ENCODE measurements around the gene GJB4.

Gene GJB4

DNA sequence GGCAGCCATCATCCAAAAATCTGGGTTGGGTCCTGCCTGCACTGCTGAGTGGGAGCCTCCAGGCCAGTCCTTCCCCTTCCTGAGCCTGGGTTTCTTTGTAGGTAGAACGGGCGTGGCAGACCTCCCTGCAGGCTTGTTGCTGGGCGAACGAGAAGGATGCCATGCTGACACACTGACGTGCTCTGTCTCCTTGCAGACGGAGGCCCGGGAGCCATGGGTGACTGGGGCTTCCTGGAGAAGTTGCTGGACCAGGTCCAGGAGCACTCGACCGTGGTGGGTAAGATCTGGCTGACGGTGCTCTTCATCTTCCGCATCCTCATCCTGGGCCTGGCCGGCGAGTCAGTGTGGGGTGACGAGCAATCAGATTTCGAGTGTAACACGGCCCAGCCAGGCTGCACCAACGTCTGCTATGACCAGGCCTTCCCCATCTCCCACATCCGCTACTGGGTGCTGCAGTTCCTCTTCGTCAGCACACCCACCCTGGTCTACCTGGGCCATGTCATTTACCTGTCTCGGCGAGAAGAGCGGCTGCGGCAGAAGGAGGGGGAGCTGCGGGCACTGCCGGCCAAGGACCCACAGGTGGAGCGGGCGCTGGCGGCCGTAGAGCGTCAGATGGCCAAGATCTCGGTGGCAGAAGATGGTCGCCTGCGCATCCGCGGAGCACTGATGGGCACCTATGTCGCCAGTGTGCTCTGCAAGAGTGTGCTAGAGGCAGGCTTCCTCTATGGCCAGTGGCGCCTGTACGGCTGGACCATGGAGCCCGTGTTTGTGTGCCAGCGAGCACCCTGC is 34.7 kb downstream of the GJB4 start:
- Histone ChIP-seq H2BK5ac (ENCODE audit: low read depth, low read length, poor library complexity, severe bottlenecking) (no peak overlapping the region), H3K14ac (ENCODE audit: low read length in 2 of 2) (no peak overlapping the region), H4K91ac (ENCODE audit: low read length) (no peak overlapping the region), H2BK12ac (ENCODE audit: low read length in 2 of 2) (no peak overlapping the region), H2BK120ac (ENCODE audit: low read depth, low read length) (no peak overlapping the region), H2BK15ac (ENCODE audit: low read depth, poor library complexity, severe bottlenecking) (no peak overlapping the region), H3K23ac (ENCODE audit: low read length in 2 of 2) (no peak overlapping the region), H3K27me3 (ENCODE audit: control insufficient read depth in 1 of 2, insufficient read depth in 1 of 2, low read length in 2 of 2) (peaks cover 26 to 58% of the 10 kb centered on the region in 2 experiments), H3K9me3 (ENCODE audit: control insufficient read depth, low read length) (peaks cover 5% of the 10 kb centered on the region), H3K27ac (ENCODE audit: low read length, poor library complexity, severe bottlenecking) (no peak overlapping the region), H3K4ac (ENCODE audit: low read depth in 1 of 2, low read length in 2 of 2) (no peak overlapping the region), H3K4me1 (ENCODE audit: control insufficient read depth, insufficient read depth, low read depth, low read length) (no peaks in the 10 kb centered on the region), H2AFZ (ENCODE audit: low read depth, low read length) (no peak overlapping the region), H3K9ac (ENCODE audit: low read length) (no peak overlapping the region), H3K36me3 (ENCODE audit: control insufficient read depth in 1 of 2, insufficient read depth in 2 of 2, low read depth in 1 of 2, low read length in 2 of 2) (peaks cover 0 to 2% of the 10 kb centered on the region in 2 experiments), H3K4me3 (ENCODE audit: insufficient read depth in 1 of 2, low read depth in 1 of 2, low read length in 2 of 2) (no peak overlapping the region), H3K18ac (ENCODE audit: low read depth in 1 of 2, low read length in 2 of 2) (no peak overlapping the region), H3K4me2 (ENCODE audit: low read length, poor library complexity, severe bottlenecking) (no peak overlapping the region), H4K8ac (ENCODE audit: low read length) (no peak overlapping the region), H2AK5ac (ENCODE audit: low read length, severe bottlenecking) (no peak overlapping the region), H3K79me1 (replicated peaks; ENCODE audit: low read length, poor library complexity, severe bottlenecking) (no peaks in the 10 kb centered on the region)
- 92% methylated on average over 40 of the region's 40 CpGs for WGBS
- no peak for DNase-seq

DNA sequence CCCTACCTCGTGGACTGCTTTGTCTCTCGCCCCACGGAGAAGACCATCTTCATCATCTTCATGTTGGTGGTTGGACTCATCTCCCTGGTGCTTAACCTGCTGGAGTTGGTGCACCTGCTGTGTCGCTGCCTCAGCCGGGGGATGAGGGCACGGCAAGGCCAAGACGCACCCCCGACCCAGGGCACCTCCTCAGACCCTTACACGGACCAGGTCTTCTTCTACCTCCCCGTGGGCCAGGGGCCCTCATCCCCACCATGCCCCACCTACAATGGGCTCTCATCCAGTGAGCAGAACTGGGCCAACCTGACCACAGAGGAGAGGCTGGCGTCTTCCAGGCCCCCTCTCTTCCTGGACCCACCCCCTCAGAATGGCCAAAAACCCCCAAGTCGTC is 35.2 kb downstream of the GJB4 start:
- WGBS = 86% methylated on average over 12 of the region's 12 CpGs
- H3K4ac ChIP-seq (ENCODE audit: low read depth in 1 of 2, low read length in 2 of 2) = no peak overlapping the region

DNA sequence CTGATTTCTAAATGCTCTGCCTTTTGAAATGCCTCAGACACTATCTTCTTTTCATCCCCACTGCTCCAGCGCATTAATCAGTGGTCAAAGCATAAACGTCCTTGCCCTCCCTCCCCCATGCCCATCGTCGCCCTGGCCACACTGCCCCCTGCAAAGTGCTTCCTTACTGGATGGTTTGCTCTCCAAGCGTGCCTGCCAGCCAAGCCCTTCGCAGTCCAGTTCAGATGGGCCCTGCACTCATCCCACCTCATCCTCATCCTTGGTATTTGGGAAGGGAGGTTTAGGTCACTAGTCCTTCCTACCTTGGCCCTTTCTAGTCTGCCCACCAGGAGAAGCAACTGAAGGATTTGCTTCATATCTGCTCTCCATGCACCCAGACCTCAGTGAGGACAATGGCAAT is 36.4 kb downstream of the GJB4 start:
- Histone ChIP-seq H3K4me3 (ENCODE audit: insufficient read depth in 1 of 2, low read depth in 1 of 2, low read length in 2 of 2) (no peak overlapping the region), H4K8ac (ENCODE audit: low read length) (no peak overlapping the region), H2BK5ac (ENCODE audit: low read depth, low read length, poor library complexity, severe bottlenecking) (no peak overlapping the region), H3K9me3 (ENCODE audit: control insufficient read depth, low read length) (no peaks in the 10 kb centered on the region), H3K23ac (ENCODE audit: low read length in 2 of 2) (no peak overlapping the region), H2BK15ac (ENCODE audit: low read depth, poor library complexity, severe bottlenecking) (no peak overlapping the region), H3K36me3 (ENCODE audit: control insufficient read depth in 1 of 2, insufficient read depth in 2 of 2, low read depth in 1 of 2, low read length in 2 of 2) (peaks cover 0 to 2% of the 10 kb centered on the region in 2 experiments), H3K79me1 (replicated peaks; ENCODE audit: low read length, poor library complexity, severe bottlenecking) (no peaks in the 10 kb centered on the region), H2AFZ (ENCODE audit: low read depth, low read length) (no peak overlapping the region), H2BK120ac (ENCODE audit: low read depth, low read length) (no peak overlapping the region), H3K27me3 (ENCODE audit: control insufficient read depth in 1 of 2, insufficient read depth in 1 of 2, low read length in 2 of 2) (peaks cover 23 to 52% of the 10 kb centered on the region in 2 experiments), H4K91ac (ENCODE audit: low read length) (peak overlapping the region; percentile 30), H2AK5ac (ENCODE audit: low read length, severe bottlenecking) (no peak overlapping the region), H3K9ac (ENCODE audit: low read length) (no peak overlapping the region), H3K4me1 (ENCODE audit: control insufficient read depth, insufficient read depth, low read depth, low read length) (no peaks in the 10 kb centered on the region), H3K4ac (ENCODE audit: low read depth in 1 of 2, low read length in 2 of 2) (no peak overlapping the region), H3K27ac (ENCODE audit: low read length, poor library complexity, severe bottlenecking) (no peak overlapping the region), H2BK12ac (ENCODE audit: low read length in 2 of 2) (no peak overlapping the region), H3K4me2 (ENCODE audit: low read length, poor library complexity, severe bottlenecking) (no peak overlapping the region), H3K14ac (ENCODE audit: low read length in 2 of 2) (no peak overlapping the region), H3K18ac (ENCODE audit: low read depth in 1 of 2, low read length in 2 of 2) (no peak overlapping the region)
- WGBS = 92% methylated on average over 6 of the region's 6 CpGs
- no peak for DNase-seq

More for the DNA sequence above, 35.2 kb downstream of the GJB4 start:
- H3K4me2 ChIP-seq (ENCODE audit: low read length, poor library complexity, severe bottlenecking) = no peak overlapping the region
- no peak overlapping the region for H2AK5ac ChIP-seq (ENCODE audit: low read length, severe bottlenecking)
- no peak overlapping the region for H2BK12ac ChIP-seq (ENCODE audit: low read length in 2 of 2)
- H3K14ac ChIP-seq (ENCODE audit: low read length in 2 of 2) = no peak overlapping the region
- H3K18ac ChIP-seq (ENCODE audit: low read depth in 1 of 2, low read length in 2 of 2) = no peak overlapping the region
- no peak overlapping the region for H2BK120ac ChIP-seq (ENCODE audit: low read depth, low read length)
- no peak overlapping the region for H3K4me3 ChIP-seq (ENCODE audit: insufficient read depth in 1 of 2, low read depth in 1 of 2, low read length in 2 of 2)
- H3K79me1 ChIP-seq (replicated peaks; ENCODE audit: low read length, poor library complexity, severe bottlenecking) = no peaks in the 10 kb centered on the region
- H2AFZ ChIP-seq (ENCODE audit: low read depth, low read length) = no peak overlapping the region
- H2BK5ac ChIP-seq (ENCODE audit: low read depth, low read length, poor library complexity, severe bottlenecking) = no peak overlapping the region
- no peak overlapping the region for H3K23ac ChIP-seq (ENCODE audit: low read length in 2 of 2)
- peaks cover 26 to 58% of the 10 kb centered on the region in 2 experiments for H3K27me3 ChIP-seq (ENCODE audit: control insufficient read depth in 1 of 2, insufficient read depth in 1 of 2, low read length in 2 of 2)
- peaks cover 5% of the 10 kb centered on the region for H3K9me3 ChIP-seq (ENCODE audit: control insufficient read depth, low read length)
- DNase-seq = no peak
- H2BK15ac ChIP-seq (ENCODE audit: low read depth, poor library complexity, severe bottlenecking) = no peak overlapping the region
- peaks cover 0 to 2% of the 10 kb centered on the region in 2 experiments for H3K36me3 ChIP-seq (ENCODE audit: control insufficient read depth in 1 of 2, insufficient read depth in 2 of 2, low read depth in 1 of 2, low read length in 2 of 2)
- H3K4me1 ChIP-seq (ENCODE audit: control insufficient read depth, insufficient read depth, low read depth, low read length) = no peaks in the 10 kb centered on the region
- H3K27ac ChIP-seq (ENCODE audit: low read length, poor library complexity, severe bottlenecking) = no peak overlapping the region
- H4K91ac ChIP-seq (ENCODE audit: low read length) = no peak overlapping the region
- no peak overlapping the region for H4K8ac ChIP-seq (ENCODE audit: low read length)
- no peak overlapping the region for H3K9ac ChIP-seq (ENCODE audit: low read length)

DNA sequence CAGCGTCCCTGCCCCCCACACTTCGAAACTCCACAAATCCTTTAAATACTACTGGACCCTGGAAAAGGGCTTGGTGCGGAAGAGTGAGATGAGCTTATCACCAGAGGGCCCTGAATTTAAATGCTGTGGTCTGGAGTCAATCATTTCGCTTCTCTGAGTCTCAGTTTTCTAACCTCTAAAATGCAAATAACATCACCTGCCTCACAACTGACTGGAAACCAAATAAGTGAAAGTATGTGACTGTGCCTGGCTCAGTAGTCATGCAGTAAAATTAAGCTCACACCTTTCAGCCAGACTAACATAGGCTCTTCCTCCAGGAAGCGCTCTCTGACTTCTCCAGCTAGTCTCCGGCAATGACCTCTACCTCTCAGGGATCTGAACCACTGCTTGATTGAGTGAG is 37.5 kb downstream of the GJB4 start:
- Histone ChIP-seq H3K4me2 (ENCODE audit: low read length, poor library complexity, severe bottlenecking) (no peak overlapping the region), H3K27me3 (ENCODE audit: control insufficient read depth in 1 of 2, insufficient read depth in 1 of 2, low read length in 2 of 2) (peaks cover 16 to 41% of the 10 kb centered on the region in 2 experiments), H2BK120ac (ENCODE audit: low read depth, low read length) (no peak overlapping the region), H3K36me3 (ENCODE audit: control insufficient read depth in 1 of 2, insufficient read depth in 2 of 2, low read depth in 1 of 2, low read length in 2 of 2) (peaks cover 0 to 2% of the 10 kb centered on the region in 2 experiments), H3K4me3 (ENCODE audit: insufficient read depth in 1 of 2, low read depth in 1 of 2, low read length in 2 of 2) (no peak overlapping the region), H3K23ac (ENCODE audit: low read length in 2 of 2) (no peak overlapping the region), H4K91ac (ENCODE audit: low read length) (no peak overlapping the region), H2AK5ac (ENCODE audit: low read length, severe bottlenecking) (no peak overlapping the region), H3K79me1 (replicated peaks; ENCODE audit: low read length, poor library complexity, severe bottlenecking) (no peaks in the 10 kb centered on the region), H3K9me3 (ENCODE audit: control insufficient read depth, low read length) (no peaks in the 10 kb centered on the region), H3K4ac (ENCODE audit: low read depth in 1 of 2, low read length in 2 of 2) (no peak overlapping the region), H3K27ac (ENCODE audit: low read length, poor library complexity, severe bottlenecking) (no peak overlapping the region), H2BK15ac (ENCODE audit: low read depth, poor library complexity, severe bottlenecking) (no peak overlapping the region), H3K9ac (ENCODE audit: low read length) (no peak overlapping the region), H3K14ac (ENCODE audit: low read length in 2 of 2) (no peak overlapping the region), H2BK12ac (ENCODE audit: low read length in 2 of 2) (no peak overlapping the region), H2AFZ (ENCODE audit: low read depth, low read length) (no peak overlapping the region), H3K4me1 (ENCODE audit: control insufficient read depth, insufficient read depth, low read depth, low read length) (no peaks in the 10 kb centered on the region), H2BK5ac (ENCODE audit: low read depth, low read length, poor library complexity, severe bottlenecking) (no peak overlapping the region), H3K18ac (ENCODE audit: low read depth in 1 of 2, low read length in 2 of 2) (no peak overlapping the region), H4K8ac (ENCODE audit: low read length) (no peak overlapping the region)
- no peak for DNase-seq
- WGBS = 72% methylated on average over 5 of the region's 6 CpGs
